ENCODE measurements around the gene COL5A1.

COL5A1 gene

DNA sequence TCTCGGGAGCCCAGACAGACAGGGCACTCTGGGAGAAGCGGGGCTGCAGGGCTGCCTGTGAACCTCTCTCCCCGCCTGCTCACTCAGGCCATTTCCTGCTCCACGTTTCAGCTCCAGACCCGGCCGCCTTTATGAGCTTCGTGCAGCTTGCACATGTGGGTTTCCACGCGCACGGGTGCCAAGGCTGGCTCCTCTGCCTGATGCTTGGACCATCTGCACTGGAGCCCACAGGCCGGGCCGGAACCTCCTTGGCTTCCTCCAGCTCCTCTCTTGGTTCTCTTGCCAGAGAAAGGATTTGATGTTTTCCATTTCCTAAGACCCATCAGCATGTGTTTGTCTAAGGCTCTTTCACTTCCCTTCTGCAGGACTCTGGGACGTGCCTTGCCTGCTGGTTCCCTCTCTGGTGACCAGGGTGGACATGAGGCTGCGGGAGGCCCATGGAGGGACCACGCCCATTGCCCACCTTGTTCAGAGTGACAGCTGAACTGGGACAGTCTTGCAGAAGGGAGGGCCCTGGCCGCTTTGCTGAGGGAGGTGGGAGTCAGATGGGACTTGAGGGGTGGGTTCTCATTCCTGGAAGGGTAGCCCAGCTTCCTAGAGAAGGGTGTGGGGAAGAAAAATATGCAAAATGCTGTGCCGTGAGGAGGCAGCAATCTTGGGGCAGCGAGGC lies 23.3 kb upstream of the COL5A1 start:
- no peak for DNase-seq (ENCODE audit: low read depth)
- TF ChIP-seq, protein P1, sequence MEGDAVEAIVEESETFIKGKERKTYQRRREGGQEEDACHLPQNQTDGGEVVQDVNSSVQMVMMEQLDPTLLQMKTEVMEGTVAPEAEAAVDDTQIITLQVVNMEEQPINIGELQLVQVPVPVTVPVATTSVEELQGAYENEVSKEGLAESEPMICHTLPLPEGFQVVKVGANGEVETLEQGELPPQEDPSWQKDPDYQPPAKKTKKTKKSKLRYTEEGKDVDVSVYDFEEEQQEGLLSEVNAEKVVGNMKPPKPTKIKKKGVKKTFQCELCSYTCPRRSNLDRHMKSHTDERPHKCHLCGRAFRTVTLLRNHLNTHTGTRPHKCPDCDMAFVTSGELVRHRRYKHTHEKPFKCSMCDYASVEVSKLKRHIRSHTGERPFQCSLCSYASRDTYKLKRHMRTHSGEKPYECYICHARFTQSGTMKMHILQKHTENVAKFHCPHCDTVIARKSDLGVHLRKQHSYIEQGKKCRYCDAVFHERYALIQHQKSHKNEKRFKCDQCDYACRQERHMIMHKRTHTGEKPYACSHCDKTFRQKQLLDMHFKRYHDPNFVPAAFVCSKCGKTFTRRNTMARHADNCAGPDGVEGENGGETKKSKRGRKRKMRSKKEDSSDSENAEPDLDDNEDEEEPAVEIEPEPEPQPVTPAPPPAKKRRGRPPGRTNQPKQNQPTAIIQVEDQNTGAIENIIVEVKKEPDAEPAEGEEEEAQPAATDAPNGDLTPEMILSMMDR (IDR thresholded peaks at IDR 0.05; ENCODE audit: control insufficient read depth, extremely low read depth, insufficient read depth), result no peak
- no peak overlapping the region for H3K4me3 ChIP-seq (ENCODE audit: low read depth, low read length)

GRCh38 chr9:134618833-134619447 lies 22.7 kb upstream of the COL5A1 start:
- TF ChIP-seq, protein P1 (IDR thresholded peaks at IDR 0.05; ENCODE audit: control insufficient read depth, extremely low read depth, insufficient read depth), result no peak
- H3K4me3 ChIP-seq (ENCODE audit: low read depth, low read length), result no peak overlapping the region
- DNase-seq (ENCODE audit: low read depth), result no peak

GRCh38 chr9:134619448-134619982 lies 22.1 kb upstream of the COL5A1 start:
- no peak overlapping the region for H3K4me3 ChIP-seq (ENCODE audit: low read depth, low read length)
- TF ChIP-seq, protein P1 (IDR thresholded peaks at IDR 0.05; ENCODE audit: control insufficient read depth, extremely low read depth, insufficient read depth), result no peak
- DNase-seq (ENCODE audit: low read depth), result no peak

GRCh38 chr9:134619983-134620661 lies 21.5 kb upstream of the COL5A1 start:
- DNase-seq (ENCODE audit: low read depth), result no peak
- TF ChIP-seq, protein P1 (IDR thresholded peaks at IDR 0.05; ENCODE audit: control insufficient read depth, extremely low read depth, insufficient read depth), result no peak
- H3K4me3 ChIP-seq (ENCODE audit: low read depth, low read length), result no peak overlapping the region

DNA sequence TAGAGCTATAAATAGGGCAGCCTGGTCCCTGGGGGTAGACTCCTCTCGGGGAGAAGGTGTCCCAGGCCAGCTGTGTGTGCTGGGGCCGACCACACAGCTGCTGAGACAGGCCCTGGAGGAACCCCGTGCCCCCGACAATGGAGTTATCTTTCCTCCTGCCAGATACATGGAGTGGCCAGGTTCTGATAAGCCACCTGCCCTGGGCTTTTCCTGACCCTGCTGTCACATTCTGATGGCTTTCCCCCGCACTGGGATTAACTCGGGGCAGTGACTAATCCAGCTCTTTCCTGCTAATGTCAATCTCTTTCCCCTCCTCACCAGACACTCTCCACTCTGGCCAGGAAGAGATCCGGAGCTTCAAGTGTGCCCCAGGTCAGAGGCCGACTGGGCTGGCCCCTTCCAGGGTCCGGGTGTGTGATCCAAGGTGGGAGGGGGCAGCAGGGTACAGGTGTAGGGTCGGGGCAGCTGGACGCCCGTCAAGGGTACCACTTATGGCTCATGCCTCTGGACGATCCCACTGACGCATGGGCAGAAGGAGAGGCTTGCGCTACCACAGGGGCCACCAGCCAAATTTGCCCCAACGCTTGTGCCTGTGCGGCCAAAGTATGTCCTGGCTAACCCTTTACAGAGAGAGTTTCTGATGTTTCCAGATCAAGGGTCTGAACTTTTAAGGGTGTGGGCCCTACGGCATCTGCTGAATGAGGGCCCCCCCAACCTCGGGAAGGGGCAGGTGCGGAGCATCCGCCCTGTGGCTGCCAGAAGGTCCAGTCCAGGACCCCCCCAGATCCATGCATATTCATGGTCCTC lies 20.6 kb upstream of the COL5A1 start:
- no peak for DNase-seq (ENCODE audit: low read depth)
- TF ChIP-seq, protein P1 (IDR thresholded peaks at IDR 0.05; ENCODE audit: control insufficient read depth, extremely low read depth, insufficient read depth), result no peak
- H3K4me3 ChIP-seq (ENCODE audit: low read depth, low read length), result no peak overlapping the region

- TF ChIP-seq, protein P1 (IDR thresholded peaks at IDR 0.05; ENCODE audit: control insufficient read depth, extremely low read depth, insufficient read depth), result no peak
- DNase-seq (ENCODE audit: low read depth), result no peak
- no peak overlapping the region for H3K4me3 ChIP-seq (ENCODE audit: low read depth, low read length)
Observed at GRCh38 chr9:134621558-134622110, 20.0 kb upstream of the COL5A1 start.

All from LNCaP clone FGC (cell line).